Pons (tissue), 1 donor: ENCODE data around the gene FAT2.
"Not testable (repeated sequence)": the region's sequence is repeated elsewhere in the genome, so short reads cannot be mapped to it uniquely, and the experiment has no call there.

Experiments
- DNase-seq: peaks from one replicate; pipeline ENCODE4 v3.0.0-alpha.2; 2016; ENCODE audit warnings: low spot score

The FAT2 gene

DNA sequence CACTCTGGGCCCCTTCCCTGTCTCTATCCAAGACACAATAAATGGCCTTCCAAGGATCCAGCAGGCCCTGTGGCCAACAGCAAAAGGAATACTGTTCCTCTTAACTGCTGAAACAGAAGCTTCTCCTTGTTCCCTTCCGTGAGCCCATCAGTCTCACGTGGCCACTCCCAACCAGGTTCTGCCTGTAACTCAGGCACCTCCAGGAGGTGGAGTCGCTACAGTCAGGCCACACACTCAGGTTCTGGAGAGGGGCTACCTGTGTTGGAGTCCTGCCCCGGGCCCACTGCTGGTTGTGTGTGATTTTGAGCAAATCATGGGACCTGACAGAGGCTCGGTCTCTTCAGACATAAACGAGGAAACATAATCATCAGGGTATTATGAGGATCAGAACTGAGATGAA, 10.3 kb downstream of the FAT2 start:
- no peak for DNase-seq

DNA sequence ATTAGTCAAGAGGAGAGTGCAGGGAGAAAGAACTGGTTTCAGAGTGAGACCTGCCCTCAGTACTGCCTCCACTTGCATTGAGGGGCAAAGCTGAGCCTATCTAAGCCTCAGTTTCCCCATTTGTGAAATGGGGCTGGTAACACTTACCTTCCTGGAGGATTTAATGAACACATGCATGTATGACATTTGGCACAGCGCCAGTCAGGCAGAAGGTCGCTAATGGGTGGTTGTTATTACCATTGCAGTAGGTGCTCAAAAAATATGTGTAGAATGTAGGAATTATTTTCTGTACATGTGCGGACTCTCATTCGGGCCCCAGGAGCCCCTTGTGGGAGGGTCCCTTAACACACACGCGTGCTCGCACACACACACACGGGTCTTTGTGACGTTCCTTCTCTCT, 10.9 kb downstream of the FAT2 start:
- no peak for DNase-seq

DNA sequence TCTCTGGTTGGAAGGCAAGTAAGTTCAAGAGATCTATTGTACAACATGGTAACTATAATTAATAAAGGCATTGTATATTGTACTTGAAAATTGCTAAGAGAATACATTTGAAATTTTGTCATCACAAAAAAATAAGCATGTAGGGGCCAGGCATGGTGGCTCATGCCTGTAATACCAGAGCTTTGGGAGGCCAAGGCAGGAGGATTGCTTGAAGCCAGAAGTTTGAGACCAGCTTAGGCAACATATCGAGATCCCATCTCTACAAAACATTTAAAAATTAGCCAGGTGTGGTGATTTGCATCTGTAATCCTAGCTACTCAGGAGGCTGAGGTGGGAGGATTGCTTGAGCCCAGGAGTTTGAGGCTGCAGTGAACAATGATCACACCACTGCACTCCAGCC, 12.0 kb downstream of the FAT2 start:
- DNase-seq, result not testable (repeated sequence)

DNA sequence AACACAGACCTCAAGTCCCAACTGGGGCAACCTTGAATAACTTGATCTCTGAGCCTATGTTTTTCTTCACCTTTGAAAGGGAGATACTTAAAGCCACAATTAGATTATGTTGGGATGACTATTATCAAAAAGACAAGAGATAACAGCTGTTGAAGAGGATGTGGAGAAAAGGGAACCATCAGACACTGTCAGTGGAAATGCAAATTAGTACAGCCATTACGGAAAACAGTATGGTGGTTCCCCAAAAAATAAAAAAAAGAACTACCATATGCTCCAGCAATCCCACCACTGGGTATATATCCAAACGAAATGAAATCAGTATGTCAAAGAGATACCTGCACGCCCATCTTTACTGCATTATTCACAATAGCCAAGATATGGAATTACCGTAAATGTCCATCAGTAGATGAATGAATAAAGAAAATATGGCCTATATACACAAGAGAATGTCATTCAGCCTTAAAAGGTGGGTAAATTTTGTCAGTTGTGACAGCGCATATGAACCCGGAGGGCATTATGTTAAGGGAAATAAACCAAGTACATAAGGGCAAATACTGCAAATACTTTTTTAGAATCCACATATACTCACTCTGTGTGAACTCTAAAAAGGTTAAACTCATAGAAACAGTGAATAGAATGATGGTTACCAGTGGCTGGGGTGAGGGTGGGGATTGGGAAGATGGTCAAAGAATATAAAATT, 12.7 kb downstream of the FAT2 start:
- DNase-seq, result no peak

DNA sequence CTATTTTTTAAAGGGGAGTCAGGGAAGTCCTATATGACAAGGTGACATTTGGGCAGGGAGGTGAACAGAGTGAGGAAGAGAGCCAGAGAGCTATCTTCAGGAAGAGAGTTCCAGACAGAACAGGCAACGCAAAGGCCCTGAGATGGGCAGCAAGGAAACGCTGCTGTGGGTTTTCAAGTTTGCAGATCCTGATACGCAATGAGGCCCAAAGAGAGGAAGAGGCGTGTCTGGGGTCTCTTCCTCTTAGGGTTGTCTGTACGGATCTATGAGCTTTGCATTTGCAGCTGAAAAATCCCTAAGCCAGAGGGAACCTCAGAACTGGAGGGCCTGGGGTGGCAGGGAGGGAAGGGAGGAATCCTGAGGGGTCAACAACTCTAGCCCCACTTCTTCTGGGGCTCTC, 13.6 kb downstream of the FAT2 start:
- peak; percentile 59 for DNase-seq

DNA sequence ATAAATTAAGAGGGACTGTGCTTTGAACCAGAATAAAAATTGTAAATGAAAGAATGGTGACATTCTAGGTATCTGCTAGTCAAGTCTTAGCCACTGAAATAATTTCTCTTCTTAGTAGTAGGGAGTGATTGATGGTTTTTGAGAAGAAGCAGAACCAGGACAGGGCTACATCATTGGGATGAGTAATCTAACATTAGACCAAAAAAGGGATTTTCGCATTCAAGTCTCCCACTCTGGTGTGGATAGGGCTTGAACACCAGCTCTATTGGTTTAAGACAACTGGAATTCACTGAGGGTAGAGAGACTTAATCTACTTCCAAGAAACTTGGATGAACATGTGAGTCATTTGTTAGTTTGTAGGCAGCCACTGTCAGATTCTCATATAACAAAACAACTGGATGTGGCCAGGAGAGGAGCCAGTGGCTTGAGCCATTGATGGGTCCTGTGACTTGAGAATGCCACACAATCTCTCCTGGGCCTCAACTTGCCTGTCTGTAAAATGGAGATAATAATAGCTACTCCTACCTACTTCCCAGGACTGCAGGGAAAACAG, 16.6 kb downstream of the FAT2 start:
- no peak for DNase-seq

DNA sequence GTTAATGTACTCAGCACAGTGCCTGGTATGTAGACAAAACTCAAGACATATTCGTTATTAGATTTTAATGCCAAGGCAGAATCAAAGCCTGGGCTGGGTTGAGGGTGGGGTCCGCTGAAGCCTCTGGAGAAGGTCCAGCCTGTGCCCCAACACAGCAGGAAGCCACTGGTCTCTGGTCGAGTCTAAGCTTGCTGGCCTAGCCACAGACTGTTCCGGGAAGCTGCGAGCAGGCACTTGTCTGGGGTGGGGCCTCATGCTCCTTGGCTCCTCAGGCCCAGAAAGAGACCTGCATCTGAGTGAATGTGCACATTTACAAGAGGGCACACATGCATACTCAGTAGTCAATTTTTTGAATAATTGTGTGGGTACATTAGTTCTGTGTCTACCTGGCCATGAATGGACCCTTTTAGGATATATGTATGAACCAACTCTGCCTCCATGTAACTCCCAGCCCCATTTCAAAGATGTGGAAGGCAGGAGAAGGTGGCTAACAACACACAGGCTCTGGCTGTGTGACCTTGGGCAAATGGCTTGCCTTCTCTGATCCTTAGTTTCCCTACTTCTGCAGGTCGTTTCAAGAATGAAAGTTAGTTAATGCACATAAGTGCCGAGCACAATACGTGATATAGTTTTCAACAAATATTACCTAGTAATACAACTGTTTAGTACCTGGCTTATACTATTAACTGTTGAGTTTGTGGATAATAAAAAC, 18.3 kb downstream of the FAT2 start:
- DNase-seq, result no peak

DNA sequence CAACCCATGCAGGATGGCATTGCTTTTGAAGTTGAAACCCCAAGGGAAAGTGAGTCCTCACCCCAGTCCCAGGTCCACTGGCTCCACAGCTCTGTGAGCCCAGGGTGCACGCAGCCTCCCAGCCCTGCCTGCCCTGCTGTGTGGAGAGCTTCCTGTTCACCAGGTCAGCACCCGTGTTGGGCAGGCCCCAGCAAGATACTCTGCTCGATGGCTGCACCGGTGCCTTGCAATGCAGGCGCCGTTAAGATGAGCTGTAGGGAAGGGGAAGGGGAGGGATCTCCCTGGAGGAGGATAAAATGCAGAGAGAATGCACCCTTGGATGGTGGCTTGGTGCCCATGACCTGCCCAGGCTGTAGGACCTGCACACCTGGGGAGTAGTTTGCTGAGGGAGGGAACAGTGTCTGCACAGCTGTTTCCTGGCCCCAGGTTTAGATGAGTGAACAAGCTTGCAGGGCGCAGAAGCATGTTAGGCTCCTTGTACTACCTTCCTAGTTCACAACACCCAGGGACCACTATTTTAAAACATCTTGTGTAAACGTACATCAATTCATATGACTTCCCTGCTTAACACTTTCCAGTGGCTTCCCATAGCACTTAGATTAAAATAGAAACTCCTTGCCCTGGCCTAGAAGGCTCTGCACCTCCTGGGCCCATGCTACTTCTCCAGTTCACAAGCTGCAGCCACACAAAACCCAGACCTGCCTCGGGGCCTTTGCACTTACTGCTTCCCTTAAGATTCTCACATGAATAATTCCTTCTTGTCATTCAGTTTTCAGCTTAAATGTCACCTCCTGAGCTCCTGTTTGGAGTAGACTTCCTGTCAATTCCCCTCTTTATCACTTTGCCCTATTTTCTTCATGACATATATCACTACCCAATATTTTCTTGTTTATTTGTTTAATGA, 19.6 kb downstream of the FAT2 start:
- DNase-seq, result no peak

DNA sequence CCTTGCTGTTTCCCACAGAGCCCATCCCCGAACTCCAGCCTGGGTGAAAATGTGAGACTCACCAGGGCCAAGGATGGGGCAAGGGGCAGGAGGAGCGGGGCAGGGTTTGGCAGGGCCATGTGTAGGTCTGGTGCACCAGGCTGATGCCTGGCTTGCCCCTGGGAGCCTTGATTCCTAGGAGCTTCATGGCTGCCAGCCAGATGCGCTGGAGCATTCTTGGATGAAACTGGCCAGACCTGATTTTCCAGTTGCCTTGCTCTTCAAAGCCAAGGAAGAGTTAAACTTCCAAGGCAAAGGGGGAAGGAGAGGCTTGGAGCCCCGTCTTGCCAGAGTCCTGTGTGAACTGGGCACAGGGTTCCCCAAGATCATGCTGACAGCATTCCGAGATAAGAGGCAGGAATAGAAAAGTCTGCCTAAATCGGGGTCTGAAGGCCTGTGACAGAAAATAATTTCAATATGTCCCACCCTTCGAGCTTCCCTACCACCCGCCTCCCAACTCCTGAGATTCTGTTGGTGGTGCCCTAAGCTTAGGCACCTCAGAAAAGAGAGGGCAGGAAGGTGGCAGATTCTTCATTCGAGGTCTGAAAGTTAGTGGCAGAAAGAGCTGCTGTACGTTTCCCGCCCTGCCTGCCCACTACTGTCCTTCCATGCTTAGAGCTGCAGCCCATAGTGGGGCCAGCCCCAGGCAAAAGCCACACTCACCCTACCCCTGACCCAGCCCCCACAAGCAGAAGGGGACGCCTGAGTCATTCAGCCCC, 20.4 kb downstream of the FAT2 start:
- no peak for DNase-seq

DNA sequence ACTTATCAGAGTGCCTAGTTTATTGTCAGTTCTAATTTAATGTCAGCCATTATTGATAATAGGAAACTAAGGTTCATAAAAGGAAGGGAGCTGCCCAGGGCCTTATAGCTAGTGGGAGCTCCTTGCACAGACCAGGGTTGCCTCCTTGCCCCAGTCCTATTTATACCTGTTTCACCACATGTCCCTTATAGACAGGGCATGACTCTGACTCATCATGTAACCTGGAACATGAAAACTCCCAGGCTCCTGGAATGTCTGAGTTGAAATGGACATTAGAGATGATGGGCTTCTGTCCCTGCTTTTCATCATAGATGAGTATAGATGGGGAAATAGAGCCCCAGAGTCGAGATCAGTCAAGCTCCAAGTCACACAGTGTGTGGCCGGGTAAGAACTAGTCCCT, 21.1 kb downstream of the FAT2 start:
- DNase-seq, result no peak

DNA sequence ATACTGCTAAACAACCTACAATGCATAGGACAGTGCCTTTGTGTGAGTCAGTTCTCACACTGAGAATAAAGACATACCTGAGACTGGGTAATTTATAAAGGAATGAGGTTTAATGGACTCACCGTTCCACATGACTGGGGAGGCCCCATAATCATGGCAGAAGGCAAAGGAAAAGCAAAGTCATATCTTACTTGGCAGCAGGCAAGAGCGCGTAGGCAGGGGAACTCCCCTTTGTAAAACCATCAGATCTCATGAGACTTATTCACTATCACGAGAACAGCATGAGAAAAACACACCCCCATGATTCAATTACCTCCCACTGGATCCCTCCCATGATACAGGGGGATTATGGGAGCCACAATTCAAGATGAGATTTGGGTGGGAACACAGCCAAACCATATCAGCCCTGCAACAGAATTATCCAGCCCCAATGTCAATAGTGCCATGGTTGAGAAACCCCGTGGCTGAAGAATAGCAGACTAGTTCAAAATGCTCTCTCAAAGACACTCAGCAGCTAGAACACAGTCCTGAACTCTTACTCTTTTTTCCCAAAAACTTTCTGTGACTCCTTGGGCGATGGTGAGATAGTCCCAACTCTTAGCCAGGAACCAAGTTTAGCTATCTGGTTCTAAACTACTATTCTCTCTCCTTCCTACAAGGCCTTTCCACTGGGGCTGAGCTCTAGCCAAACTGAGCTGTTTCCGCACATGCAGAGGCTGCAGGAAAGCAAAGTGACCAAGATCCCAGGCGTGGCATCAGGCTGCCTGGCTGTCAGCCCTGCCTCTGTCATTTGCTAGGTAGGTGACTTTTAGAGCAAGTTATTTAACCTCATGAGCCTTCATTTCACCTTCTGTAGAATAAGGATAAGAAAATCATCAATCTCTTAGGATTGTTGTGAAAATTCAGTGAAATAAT, 21.7 kb downstream of the FAT2 start:
- DNase-seq, result no peak

DNA sequence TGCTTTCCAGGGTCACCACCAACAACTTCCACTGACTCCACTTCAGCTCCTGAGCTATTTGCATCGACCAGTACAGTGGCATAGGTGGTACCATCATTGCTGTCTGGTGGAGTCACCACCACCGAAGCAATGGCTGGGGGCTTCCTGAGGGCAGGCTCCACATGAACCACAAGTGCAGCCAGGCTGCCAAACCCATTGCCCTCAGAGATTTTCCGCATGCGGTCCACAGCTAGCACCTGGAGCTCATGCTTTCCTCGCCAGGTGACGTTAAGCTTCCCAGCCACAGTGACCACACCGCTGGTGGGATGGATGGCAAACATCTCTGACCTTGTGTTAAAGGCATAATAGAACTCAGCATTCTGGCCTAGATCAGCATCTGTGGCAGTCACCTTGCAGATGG, 23.1 kb downstream of the FAT2 start:
- DNase-seq, result no peak

DNA sequence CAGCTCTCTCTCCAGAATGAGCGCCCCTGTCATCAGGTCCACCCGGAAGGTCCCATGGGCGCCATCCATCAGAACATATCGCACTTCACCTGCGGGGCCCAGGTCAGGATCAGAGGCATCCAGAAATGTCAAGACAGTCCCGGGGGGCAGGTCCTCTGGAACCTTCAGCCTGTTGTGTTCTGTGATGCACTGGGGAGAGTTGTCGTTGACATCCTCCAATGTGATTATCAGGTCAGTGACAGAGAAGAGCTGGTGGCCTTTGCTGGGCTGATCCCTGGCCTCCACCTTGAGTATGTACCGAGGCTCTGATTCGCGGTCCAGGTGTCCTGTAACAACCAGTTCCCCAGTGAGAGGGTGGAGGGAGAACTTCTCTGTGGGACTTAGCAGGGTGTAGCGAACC, 25.2 kb downstream of the FAT2 start:
- no peak for DNase-seq

DNA sequence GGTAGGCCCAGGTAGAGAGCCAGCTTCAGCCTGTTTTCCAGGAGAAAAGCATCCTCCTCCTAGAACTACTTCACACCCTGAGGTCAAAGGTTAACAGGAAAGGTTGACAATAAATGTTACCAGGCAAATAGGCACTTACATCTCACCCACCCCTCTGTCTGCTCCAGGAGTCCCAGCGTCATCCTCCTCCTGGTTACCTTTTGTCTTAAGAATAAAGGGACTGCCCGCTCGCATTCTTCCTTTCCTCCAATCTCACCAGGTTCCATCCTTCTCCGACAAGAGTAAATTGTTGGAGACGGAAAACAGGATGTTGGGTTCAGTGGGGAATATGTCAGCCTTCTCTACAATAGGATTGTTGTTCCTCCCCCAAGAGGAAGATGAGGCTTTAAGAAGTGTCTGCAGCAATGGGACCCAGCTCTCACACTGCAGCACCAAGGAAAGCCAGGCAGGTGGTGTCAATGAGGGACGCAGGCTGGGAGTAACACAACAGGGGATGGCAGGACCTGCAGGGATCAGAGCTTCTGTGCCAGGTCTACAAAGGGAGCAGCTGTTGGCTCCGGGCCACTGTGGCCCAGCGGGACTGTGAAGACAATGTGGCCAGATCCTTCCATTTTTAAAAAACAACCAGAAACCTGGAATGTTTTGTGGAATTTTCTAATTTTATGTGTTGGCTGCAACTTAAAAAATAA, 29.0 kb downstream of the FAT2 start:
- no peak for DNase-seq

DNA sequence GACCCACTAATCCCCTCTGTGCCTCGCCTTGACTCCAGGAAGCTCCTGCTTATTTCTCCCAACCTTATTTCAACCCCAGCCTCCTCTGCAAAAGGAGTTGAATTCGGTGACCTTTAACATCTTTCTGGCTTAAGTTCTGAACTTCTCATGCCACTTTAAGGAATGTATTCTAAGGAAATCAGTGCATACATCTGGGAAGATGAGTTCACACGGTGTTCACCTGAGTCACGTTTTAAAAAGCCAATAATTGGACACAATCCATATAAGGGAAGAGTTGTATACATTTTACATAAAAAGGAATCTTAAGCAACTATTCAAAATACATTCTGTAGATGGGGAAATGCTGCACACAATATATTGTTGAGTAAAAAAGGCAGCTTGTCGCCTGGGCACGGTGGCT, 33.2 kb downstream of the FAT2 start:
- no peak for DNase-seq

DNA sequence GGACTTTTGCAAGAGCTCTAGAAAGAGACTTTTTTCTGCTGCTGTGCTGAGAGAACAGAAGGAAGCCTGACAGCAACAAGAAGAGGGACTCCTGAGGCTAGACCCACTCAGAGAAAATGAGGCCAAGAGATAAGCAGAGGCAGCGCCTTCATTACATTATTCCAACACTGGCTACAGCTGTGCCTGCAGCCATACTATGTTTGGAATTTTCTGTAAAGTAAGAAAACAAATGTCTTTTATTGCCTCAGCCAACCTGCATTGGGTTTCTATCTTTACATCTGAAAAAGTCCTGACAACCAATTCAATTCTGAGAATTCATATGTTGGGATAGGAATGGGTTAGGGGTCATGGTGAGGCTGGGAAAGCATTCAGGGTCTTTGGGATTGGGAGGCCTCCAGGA, 33.7 kb downstream of the FAT2 start:
- no peak for DNase-seq

DNA sequence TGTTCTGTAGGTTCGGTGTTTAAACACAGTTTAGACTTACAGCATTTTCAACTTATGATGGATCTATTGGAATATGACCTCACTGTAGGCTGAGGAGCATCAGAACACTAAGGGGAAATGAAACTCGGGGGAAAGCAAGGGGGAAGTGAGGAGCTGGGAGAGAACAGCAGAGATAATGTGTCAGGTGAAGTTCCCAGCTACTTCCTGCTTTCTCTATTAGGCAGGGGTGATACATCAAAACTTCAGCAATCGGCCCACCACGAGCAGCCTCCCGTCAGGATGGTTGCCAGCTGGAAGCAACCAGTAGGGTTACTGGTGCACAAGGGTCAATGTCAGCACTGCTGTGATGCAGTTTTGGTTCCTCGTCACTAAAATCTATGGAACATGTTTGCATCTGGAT, 34.3 kb downstream of the FAT2 start:
- DNase-seq, result peak; percentile 76

DNA sequence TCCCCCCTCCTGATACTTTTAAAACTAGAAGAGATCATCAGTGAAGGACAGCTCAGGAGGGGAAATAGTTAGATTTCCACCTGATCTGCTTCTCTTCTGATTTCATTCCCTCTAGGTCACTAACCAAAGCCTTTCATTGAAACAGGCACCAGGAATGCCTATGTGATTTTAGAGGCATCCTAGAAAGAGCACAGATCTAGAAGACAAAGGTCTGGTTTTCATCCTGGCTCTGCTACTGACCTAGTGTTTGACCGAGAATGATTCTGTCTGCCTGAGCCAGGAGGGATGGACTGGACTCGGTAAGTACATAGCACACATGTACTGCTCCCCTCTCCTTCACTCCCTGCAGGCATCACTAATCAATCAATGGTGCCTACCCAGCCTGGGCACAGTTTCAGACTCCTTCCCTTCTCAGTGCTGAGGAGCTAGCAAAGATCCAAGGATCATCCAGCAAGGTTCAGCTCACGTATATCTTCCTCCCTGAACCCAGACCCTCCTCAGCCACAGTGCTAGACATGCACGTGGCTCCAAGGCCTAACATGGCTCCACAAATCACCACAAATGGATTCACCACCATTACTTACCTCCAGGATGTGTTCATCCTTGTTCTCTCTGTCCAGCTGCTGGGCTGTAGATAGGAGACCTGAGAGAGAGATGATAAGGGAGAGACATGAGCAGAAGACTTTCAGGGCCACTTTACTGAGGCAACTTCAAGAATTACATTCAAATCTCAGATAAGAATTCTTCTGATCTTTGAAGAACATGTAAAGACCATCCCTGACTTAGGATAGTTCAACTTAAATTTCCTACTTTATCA, 35.2 kb downstream of the FAT2 start:
- no peak for DNase-seq

DNA sequence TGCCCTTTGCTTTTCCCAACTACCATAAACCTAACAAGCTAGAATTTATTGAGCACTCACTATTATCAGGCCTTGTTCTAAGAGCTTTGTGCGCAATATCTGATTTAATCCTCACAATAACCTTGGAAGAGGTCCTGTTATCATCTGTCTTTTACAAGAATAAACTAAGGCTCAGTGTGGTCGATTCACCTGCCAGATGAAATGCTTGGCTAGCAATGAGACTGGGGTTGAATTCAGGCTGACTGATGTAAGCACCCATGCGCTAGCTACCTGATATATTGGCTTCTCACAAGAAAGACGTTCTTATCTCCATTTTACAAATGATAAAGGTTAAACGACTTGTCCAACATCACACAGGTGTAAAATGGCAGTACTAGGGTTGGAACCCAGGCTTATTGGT, 37.4 kb downstream of the FAT2 start:
- DNase-seq, result no peak
